Mucosa of stomach (tissue), 1 donor: ENCODE measurements around the gene IFNK.

ENCODE experiments used
- H3K27me3 ChIP-seq: one replicate; pipeline ENCODE4 v1.7.0; 2013; ENCODE audit warnings: mild to moderate bottlenecking, low read length; ENCODE audit not compliant: control insufficient read depth, insufficient read depth
- H3K36me3 ChIP-seq: one replicate; pipeline ENCODE4 v1.7.0; 2013; ENCODE audit warnings: low read length; ENCODE audit not compliant: control insufficient read depth, insufficient read depth
- H3K4me1 ChIP-seq: one replicate; pipeline ENCODE4 v1.7.0; 2013; ENCODE audit warnings: mild to moderate bottlenecking, low read length; ENCODE audit not compliant: control insufficient read depth, insufficient read depth
- H3K4me3 ChIP-seq: one replicate; pipeline ENCODE4 v1.7.0; 2013; ENCODE audit warnings: low read length
- H3K9ac ChIP-seq: one replicate; pipeline ENCODE4 v1.7.0; 2013; ENCODE audit warnings: mild to moderate bottlenecking, low read length, moderate library complexity
- H3K9me3 ChIP-seq: one replicate; pipeline ENCODE4 v1.7.0; 2013; ENCODE audit warnings: mild to moderate bottlenecking, low read length, moderate library complexity; ENCODE audit not compliant: control insufficient read depth
- donor health status: Pancreatic carcinoma.

The IFNK gene

DNA sequence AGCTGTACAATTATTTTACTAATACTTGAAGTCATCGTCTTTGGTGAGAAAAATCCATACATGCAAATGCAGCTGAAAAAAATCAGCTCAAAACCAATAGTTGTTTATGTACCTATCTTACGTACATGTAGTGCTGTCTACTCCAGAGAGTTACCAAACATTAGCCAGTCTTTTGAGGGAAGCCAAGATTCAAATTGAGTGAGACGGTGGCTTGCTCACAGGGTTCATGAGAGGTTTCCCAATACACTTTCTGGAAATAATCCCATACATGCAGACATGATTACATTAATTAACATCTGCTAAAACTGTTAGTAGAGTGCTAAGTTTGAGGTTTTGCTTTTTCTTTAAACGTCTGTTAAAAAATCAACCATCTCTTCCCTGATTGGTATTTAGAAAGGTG lies 46.9 kb downstream of the IFNK start:
- Histone ChIP-seq H3K4me3 (no peak overlapping the region), H3K4me1 (peaks cover 26% of the 10 kb centered on the region), H3K9me3 (no peaks in the 10 kb centered on the region), H3K9ac (no peak overlapping the region), H3K36me3 (no peaks in the 10 kb centered on the region), H3K27me3 (no peaks in the 10 kb centered on the region)

DNA sequence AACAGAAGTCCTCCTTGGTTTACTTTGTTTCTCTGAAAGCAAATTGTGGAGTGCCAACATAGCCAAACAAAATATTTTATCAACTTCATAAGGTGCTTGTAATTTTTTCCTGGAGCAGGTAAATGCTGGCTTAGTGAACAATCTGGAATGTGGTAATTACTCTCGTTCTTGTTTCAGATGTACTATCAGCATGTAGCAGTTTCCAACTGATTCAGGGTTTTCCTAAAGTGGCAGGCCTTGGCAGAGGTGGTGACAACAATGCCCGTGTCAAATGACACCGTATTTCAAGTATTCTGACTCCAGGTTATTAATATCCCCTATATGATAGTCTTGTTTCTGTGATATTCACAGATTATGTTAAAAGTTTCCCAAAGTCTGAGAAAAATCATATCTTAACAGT lies 48.0 kb downstream of the IFNK start:
- Histone ChIP-seq H3K27me3 (no peaks in the 10 kb centered on the region), H3K9ac (peak overlapping the region; percentile 80), H3K4me3 (peak overlapping the region; percentile 52), H3K4me1 (peaks cover 26% of the 10 kb centered on the region), H3K36me3 (no peaks in the 10 kb centered on the region), H3K9me3 (no peaks in the 10 kb centered on the region)

DNA sequence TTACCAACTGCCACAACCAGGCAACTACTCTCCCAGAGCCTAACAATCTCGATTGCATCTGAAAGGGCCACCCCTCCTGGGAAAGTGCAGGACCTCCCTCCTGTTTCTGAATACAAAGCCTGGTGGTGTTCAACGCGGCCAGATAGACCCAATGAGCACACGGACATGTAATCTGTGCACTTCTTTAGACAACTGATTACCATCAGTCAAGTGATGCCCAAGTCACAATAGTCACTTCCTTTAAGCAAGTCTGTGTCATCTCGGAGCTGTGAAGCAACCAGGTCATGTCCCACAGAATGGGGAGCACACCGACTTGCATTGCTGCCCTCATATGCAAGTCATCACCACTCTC lies 48.5 kb downstream of the IFNK start:
- H3K27me3 ChIP-seq, result no peaks in the 10 kb centered on the region
- peaks cover 26% of the 10 kb centered on the region for H3K4me1 ChIP-seq
- peak overlapping the region; percentile 80 for H3K9ac ChIP-seq
- no peaks in the 10 kb centered on the region for H3K9me3 ChIP-seq
- no peaks in the 10 kb centered on the region for H3K36me3 ChIP-seq
- H3K4me3 ChIP-seq, result peak overlapping the region; percentile 52

DNA sequence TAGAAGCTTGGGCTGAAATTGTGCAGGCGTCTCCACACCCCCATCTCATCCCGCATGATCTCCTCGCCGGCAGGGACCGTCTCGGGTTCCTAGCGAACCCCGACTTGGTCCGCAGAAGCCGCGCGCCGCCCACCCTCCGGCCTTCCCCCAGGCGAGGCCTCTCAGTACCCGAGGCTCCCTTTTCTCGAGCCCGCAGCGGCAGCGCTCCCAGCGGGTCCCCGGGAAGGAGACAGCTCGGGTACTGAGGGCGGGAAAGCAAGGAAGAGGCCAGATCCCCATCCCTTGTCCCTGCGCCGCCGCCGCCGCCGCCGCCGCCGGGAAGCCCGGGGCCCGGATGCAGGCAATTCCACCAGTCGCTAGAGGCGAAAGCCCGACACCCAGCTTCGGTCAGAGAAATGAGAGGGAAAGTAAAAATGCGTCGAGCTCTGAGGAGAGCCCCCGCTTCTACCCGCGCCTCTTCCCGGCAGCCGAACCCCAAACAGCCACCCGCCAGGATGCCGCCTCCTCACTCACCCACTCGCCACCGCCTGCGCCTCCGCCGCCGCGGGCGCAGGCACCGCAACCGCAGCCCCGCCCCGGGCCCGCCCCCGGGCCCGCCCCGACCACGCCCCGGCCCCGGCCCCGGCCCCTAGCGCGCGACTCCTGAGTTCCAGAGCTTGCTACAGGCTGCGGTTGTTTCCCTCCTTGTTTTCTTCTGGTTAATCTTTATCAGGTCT lies 49.0 kb downstream of the IFNK start, which contains the start of gene C9orf72:
C9orf72 (minus strand) TSS at position 564 of the 716 bp plus-strand sequence. CDS start 6,361 bp downstream, outside the sequence.
- peaks cover 26% of the 10 kb centered on the region for H3K4me1 ChIP-seq
- peak within 1 kb of the TSS; percentile 52 for H3K4me3 ChIP-seq
- no peaks in the 10 kb centered on the region for H3K27me3 ChIP-seq
- H3K9me3 ChIP-seq, result no peaks in the 10 kb centered on the region
- no peaks in the 10 kb centered on the region for H3K36me3 ChIP-seq
- H3K9ac ChIP-seq, result peak within 1 kb of the TSS; percentile 80

DNA sequence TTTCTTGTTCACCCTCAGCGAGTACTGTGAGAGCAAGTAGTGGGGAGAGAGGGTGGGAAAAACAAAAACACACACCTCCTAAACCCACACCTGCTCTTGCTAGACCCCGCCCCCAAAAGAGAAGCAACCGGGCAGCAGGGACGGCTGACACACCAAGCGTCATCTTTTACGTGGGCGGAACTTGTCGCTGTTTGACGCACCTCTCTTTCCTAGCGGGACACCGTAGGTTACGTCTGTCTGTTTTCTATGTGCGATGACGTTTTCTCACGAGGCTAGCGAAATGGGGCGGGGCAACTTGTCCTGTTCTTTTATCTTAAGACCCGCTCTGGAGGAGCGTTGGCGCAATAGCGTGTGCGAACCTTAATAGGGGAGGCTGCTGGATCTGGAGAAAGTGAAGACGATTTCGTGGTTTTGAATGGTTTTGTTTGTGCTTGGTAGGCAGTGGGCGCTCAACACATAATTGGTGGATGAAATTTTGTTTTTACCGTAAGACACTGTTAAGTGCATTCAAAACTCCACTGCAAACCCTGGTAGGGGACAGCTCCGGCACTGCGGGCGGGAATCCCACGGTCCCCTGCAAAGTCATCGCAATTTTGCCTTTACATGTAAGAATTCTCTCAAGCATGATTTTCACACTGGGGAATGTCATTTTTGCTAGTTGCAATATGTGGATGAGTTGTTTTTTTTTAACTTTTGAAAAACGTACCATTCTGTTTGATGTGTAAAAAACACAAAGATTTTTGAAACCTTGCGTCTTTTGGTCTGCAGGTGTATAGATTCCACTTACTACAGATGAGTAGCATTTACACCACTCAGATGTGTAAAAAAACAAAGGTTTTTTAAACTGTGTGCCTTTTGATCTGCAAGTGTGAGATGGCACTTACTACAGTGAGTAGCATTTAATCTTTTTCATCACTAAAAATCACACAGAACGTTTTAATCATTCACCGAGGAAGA lies 49.8 kb downstream of the IFNK start:
- peaks cover 19% of the 10 kb centered on the region for H3K4me1 ChIP-seq
- no peaks in the 10 kb centered on the region for H3K36me3 ChIP-seq
- H3K9ac ChIP-seq, result peak overlapping the region; percentile 67
- no peaks in the 10 kb centered on the region for H3K9me3 ChIP-seq
- H3K4me3 ChIP-seq, result peak overlapping the region; percentile 52
- no peaks in the 10 kb centered on the region for H3K27me3 ChIP-seq
